Measurements from ENCODE around the gene ERN1. TPM values are rescaled to one million over a fixed set of nuclear protein-coding genes. Genes with fewer than 3 reads are reported as not detected.

Gene ERN1
- polyA plus RNA-seq, 3 donors, result 11.0 to 27.5 (median 13.7) TPM

DNA sequence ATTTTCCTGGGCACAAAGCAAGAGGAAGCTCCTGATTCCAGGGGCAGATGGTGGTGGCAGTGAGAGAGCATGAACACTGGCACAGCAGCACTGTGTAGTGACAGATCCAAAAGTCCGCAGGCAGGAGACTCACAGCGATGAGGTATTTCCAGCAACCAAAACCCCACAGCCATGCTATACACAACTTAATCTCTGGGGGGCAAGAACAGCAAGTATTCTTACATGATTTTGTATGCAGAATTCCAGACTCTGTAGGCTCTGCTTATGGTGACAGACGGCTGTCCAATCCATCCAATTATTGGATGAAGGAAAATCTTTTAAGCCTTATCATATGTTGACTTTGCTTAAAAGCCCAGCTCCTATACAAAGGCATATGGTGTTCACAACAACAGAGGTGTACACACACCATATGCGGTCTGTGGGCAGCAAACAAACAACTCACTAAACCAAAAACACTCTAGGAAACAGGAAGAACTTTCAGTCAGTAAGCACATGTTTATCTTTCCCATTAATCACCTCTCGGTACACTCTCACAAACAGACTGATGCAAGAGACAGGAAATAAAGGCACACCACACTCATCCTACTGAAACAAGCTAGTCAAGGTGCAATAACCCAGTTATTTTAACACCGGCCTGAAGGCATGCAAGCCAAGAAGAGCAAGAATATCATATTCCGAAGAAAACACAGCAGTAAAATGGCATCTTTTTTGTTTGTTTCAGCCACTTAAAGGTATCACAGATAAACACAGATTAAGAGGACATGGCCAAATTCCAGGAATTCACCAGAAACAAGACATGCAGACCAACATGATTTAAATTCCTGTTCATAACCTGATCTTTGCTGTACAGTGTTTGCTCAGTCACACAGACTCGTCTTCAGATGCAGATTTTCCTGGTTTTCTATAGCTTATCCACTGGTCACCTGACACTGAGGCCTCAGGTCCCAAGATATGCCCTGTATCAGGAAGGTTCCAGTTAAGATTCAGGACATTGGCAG is 47.8 kb downstream of the ERN1 start:
- peaks cover 11 to 25% of the 10 kb centered on the region in 2 donors for H3K36me3 ChIP-seq (replicated peaks in 1 of 2; ENCODE audit: control insufficient read depth in 1 of 2, insufficient read depth in 2 of 2, low read length in 2 of 2)
- H3K4me2 ChIP-seq (replicated peaks; ENCODE audit: extremely low read depth, low read length, poor library complexity, severe bottlenecking), result no peak overlapping the region
- no peak overlapping the region for H3K9ac ChIP-seq (ENCODE audit: insufficient read depth, low read length, poor library complexity, severe bottlenecking)
- no peaks in the 10 kb centered on the region for H3K9me3 ChIP-seq (replicated peaks in 1 of 2; ENCODE audit: control insufficient read depth in 1 of 2, insufficient read depth in 1 of 2, low read length in 2 of 2)
- Mint-ChIP-seq H3K27ac (peak overlapping the region in 6 of 7 donors; percentile 17 to 87 (median 52)), H3K36me3 (peaks cover 31 to 32% of the 10 kb centered on the region in 2 donors), H3K4me1 (peaks cover 18% of the 10 kb centered on the region), H3K9me3 (no peaks in the 10 kb centered on the region), H3K27me3 (ENCODE audit: low read depth in 3 of 3) (peaks cover 0 to under 1% (median 0%) of the 10 kb centered on the region in 3 donors), H3K4me3 (peak overlapping the region in 1 of 2 donors; percentile 17)
- no peaks in the 10 kb centered on the region for H4K20me1 ChIP-seq (ENCODE audit: insufficient read depth, low read length)
- H2AFZ ChIP-seq (ENCODE audit: insufficient read depth, low read depth, low read length, poor library complexity, severe bottlenecking), result no peak overlapping the region
- H3K4me3 ChIP-seq (replicated peaks in 1 of 3; ENCODE audit: low read depth in 2 of 3, low read length in 3 of 3), result no peak overlapping the region
- H3K27ac ChIP-seq (ENCODE audit: low read depth in 1 of 2, low read length in 2 of 2), result peak overlapping the region in 1 of 2 donors; percentile 17
- intact Hi-C loops (cut with micrococcal nuclease), result loop anchor here (5.0 kb wide), 1 partner anchor 35 kb away; no protein-coding TSS in a partner anchor
- TF ChIP-seq, protein P1, sequence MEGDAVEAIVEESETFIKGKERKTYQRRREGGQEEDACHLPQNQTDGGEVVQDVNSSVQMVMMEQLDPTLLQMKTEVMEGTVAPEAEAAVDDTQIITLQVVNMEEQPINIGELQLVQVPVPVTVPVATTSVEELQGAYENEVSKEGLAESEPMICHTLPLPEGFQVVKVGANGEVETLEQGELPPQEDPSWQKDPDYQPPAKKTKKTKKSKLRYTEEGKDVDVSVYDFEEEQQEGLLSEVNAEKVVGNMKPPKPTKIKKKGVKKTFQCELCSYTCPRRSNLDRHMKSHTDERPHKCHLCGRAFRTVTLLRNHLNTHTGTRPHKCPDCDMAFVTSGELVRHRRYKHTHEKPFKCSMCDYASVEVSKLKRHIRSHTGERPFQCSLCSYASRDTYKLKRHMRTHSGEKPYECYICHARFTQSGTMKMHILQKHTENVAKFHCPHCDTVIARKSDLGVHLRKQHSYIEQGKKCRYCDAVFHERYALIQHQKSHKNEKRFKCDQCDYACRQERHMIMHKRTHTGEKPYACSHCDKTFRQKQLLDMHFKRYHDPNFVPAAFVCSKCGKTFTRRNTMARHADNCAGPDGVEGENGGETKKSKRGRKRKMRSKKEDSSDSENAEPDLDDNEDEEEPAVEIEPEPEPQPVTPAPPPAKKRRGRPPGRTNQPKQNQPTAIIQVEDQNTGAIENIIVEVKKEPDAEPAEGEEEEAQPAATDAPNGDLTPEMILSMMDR (IDR thresholded peaks at IDR 0.05), result no peak
- WGBS (ENCODE audit: insufficient coverage), result 42% methylated on average over 6 of the region's 8 CpGs
- H3K4me1 ChIP-seq (ENCODE audit: control insufficient read depth in 1 of 2, insufficient read depth in 2 of 2, low read length in 2 of 2), result peaks cover 40 to 44% of the 10 kb centered on the region in 2 donors
- peak; percentile 53 to 83 (median 74) for DNase-seq
- no peaks in the 10 kb centered on the region for H3K27me3 ChIP-seq (ENCODE audit: control insufficient read depth in 2 of 2, insufficient read depth in 2 of 2, low read length in 2 of 2)
- peaks cover 40% of the 10 kb centered on the region for H3K79me2 ChIP-seq (ENCODE audit: insufficient read depth, low read length)

DNA sequence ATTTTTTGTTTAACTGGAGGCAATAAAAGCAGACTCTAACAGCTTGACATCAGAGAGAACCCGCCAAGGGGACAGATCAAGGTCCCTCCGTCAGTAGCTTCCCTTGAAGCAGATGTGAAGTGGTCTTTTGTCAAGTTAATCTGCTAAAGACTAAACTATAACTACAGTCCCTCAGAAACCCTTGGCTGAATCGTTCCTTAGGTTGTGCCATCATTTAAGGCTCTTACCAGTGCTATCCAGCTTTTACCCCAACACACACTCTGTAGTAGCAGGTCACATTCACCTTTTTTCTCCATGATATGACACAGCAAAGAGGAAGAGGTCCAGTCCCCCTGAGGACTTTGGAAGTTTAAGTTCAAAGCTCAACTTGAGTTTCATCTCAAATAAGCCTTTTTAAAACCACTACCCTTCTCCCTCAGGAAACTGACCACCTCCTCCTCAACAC is 49.7 kb downstream of the ERN1 start:
- Histone ChIP-seq H3K4me3 (replicated peaks in 1 of 3; ENCODE audit: low read depth in 2 of 3, low read length in 3 of 3) (no peak overlapping the region), H4K20me1 (ENCODE audit: insufficient read depth, low read length) (no peaks in the 10 kb centered on the region), H3K36me3 (replicated peaks in 1 of 2; ENCODE audit: control insufficient read depth in 1 of 2, insufficient read depth in 2 of 2, low read length in 2 of 2) (peaks cover 11 to 21% of the 10 kb centered on the region in 2 donors), H3K4me1 (ENCODE audit: control insufficient read depth in 1 of 2, insufficient read depth in 2 of 2, low read length in 2 of 2) (peaks cover 55 to 63% of the 10 kb centered on the region in 2 donors), H3K9ac (ENCODE audit: insufficient read depth, low read length, poor library complexity, severe bottlenecking) (no peak overlapping the region), H3K27ac (ENCODE audit: low read depth in 1 of 2, low read length in 2 of 2) (no peak overlapping the region), H3K9me3 (replicated peaks in 1 of 2; ENCODE audit: control insufficient read depth in 1 of 2, insufficient read depth in 1 of 2, low read length in 2 of 2) (no peaks in the 10 kb centered on the region), H3K79me2 (ENCODE audit: insufficient read depth, low read length) (peaks cover 26% of the 10 kb centered on the region), H3K27me3 (ENCODE audit: control insufficient read depth in 2 of 2, insufficient read depth in 2 of 2, low read length in 2 of 2) (no peaks in the 10 kb centered on the region), H3K4me2 (replicated peaks; ENCODE audit: extremely low read depth, low read length, poor library complexity, severe bottlenecking) (no peak overlapping the region), H2AFZ (ENCODE audit: insufficient read depth, low read depth, low read length, poor library complexity, severe bottlenecking) (no peak overlapping the region)
- TF ChIP-seq, protein P1 (IDR thresholded peaks at IDR 0.05), result no peak
- intact Hi-C loops (cut with micrococcal nuclease), result loop anchor here (5.0 kb wide), 1 partner anchor 37 kb away; no protein-coding TSS in a partner anchor
- Mint-ChIP-seq H3K27me3 (ENCODE audit: low read depth in 3 of 3) (peaks cover 0 to 1% (median 0%) of the 10 kb centered on the region in 3 donors), H3K4me3 (no peak overlapping the region), H3K9me3 (no peaks in the 10 kb centered on the region), H3K4me1 (peaks cover 38% of the 10 kb centered on the region), H3K36me3 (peaks cover 27 to 29% of the 10 kb centered on the region in 2 donors), H3K27ac (peak overlapping the region in 4 of 7 donors; percentile 1 to 33 (median 22))
- no peak for DNase-seq
- no CpG with 5 or more reads among the region's 3 CpGs for WGBS (ENCODE audit: insufficient coverage)
